ENCODE results near the gene COMMD3. TPM values are rescaled to one million over a fixed set of nuclear protein-coding genes. Genes with fewer than 3 reads are reported as not detected.
A peak's percentile ranks its signal among the peaks of the same experiment; 100 is the strongest.

COMMD3 gene
- total and polyA plus RNA-seq, 2 donors (not counting 1 experiment from before 2014, with no cell fraction given): 46.0 to 74.3 TPM

- ATAC-seq (ENCODE audit: low read depth) (no peak), DNase-seq (peak; percentile 59)
- Mint-ChIP-seq H3K27me3 (peaks cover 23% of the 10 kb centered on the region), H3K4me1 (peaks cover 35% of the 10 kb centered on the region), H3K4me3 (peak overlapping the region; percentile 94), H3K27ac (peak overlapping the region; percentile 96), H3K9me3 (ENCODE audit: insufficient read depth) (no peaks in the 10 kb centered on the region)
- peak overlapping the region; percentile 81 for H2AFZ ChIP-seq (ENCODE audit: insufficient read depth, low read depth, low read length, poor library complexity, severe bottlenecking)
- no peaks in the 10 kb centered on the region for H3K79me2 ChIP-seq (ENCODE audit: control insufficient read depth, insufficient read depth, low read length)
- ChIA-PET CTCF (interaction anchor here (1.0 kb wide), 1 partner anchor 18 kb away, joined by 4 read pairs; the partner anchor contains the start of gene COMMD3), POLR2A (interaction anchor here (0.6 to 1.5 kb wide), 4 partner anchors 10 to 100 kb away, joined by 3 to 5 read pairs (median 4); no protein-coding TSS in a partner anchor)
- peak overlapping the region; percentile 66 for H3K9ac ChIP-seq (ENCODE audit: low read length)
- peak overlapping the region; percentile 41 to 69 (median 65) for H3K4me3 ChIP-seq (ENCODE audit: control extremely low read depth in 1 of 5, extremely low read depth in 1 of 5, insufficient read depth in 1 of 5, low read depth in 2 of 5, low read length in 4 of 5)
- TF ChIP-seq CTCF (IDR thresholded peaks at IDR 0.05) (no peak), EZH2 (IDR thresholded peaks at IDR 0.05; ENCODE audit: borderline replicate concordance, insufficient read depth, low read depth, low read length, poor library complexity, severe bottlenecking) (no peak)
- peaks cover 44 to 58% of the 10 kb centered on the region in 2 donors for H3K4me1 ChIP-seq (ENCODE audit: control insufficient read depth in 2 of 2, insufficient read depth in 2 of 2, low read length in 2 of 2)
- H3K36me3 ChIP-seq (replicated peaks in 1 of 2; ENCODE audit: control extremely low read depth in 1 of 2, control insufficient read depth in 1 of 2, extremely low read depth in 1 of 2, insufficient read depth in 2 of 2, low read length in 1 of 2): peaks cover 2 to 3% of the 10 kb centered on the region in 2 experiments
- H3K27me3 ChIP-seq (replicated peaks in 1 of 4; ENCODE audit: control extremely low read depth in 1 of 4, control insufficient read depth in 3 of 4, insufficient read depth in 4 of 4, low read length in 3 of 4): peaks cover 8 to 48% (median 39%) of the 10 kb centered on the region in 4 experiments
- 37% methylated on average over 63 of the region's 73 CpGs for WGBS (ENCODE audit: insufficient coverage)
- H3K9me3 ChIP-seq (ENCODE audit: control extremely low read depth in 1 of 3, control insufficient read depth in 2 of 3, insufficient read depth in 1 of 3, low read length in 2 of 3): peaks cover 3 to 33% (median 7%) of the 10 kb centered on the region in 3 donors
- H3K4me2 ChIP-seq (replicated peaks; ENCODE audit: low read depth, low read length, poor library complexity, severe bottlenecking): peak overlapping the region; percentile 92
- H4K20me1 ChIP-seq (ENCODE audit: control insufficient read depth, insufficient read depth, low read length, poor library complexity, severe bottlenecking): no peaks in the 10 kb centered on the region
- intact Hi-C loops (cut with micrococcal nuclease): loop anchor here (1.0 to 2.0 kb wide), 2 partner anchors 102 to 105 kb away; no protein-coding TSS in a partner anchor
- H3K27ac ChIP-seq (ENCODE audit: low read length in 2 of 2): peak overlapping the region in 1 of 2 donors; percentile 58
Observed at GRCh38 chr10:22334414-22335172, 18.4 kb downstream of the COMMD3 start.

Measured in B cell (primary cell).